ENCODE measurements around the gene TP73.

TP73 gene

GRCh38 chr1:3759164-3759563 lies 106.8 kb downstream of the TP73 start:
- in situ Hi-C loops (cut with MboI; ENCODE audit: low sequenced_read_pairs): no loop called here

DNA sequence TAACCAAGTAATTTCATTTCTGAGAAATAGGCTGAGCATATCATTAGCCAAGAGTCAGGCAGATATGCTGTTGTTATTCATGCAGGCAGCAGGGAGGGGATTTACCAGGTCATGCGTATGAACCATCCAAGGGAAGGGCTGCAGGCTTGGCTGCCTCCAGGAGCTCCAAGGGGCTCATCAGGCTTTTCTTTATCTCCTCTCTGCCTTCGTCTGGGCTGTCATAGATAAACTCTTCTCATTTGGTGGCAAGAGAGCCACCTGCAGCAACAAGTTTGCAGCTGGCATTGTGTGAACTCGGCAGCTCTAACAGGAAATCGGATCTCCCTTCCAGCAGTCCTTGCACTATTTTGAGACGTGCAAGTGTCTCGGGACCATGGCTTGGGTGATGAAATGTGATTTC lies 107.5 kb downstream of the TP73 start:
- in situ Hi-C loops (cut with MboI; ENCODE audit: low sequenced_read_pairs): no loop called here

- in situ Hi-C loops (cut with MboI; ENCODE audit: low sequenced_read_pairs): no loop called here
These were observed 109.1 kb downstream of the TP73 start for GRCh38 chr1:3761296-3762010.

DNA sequence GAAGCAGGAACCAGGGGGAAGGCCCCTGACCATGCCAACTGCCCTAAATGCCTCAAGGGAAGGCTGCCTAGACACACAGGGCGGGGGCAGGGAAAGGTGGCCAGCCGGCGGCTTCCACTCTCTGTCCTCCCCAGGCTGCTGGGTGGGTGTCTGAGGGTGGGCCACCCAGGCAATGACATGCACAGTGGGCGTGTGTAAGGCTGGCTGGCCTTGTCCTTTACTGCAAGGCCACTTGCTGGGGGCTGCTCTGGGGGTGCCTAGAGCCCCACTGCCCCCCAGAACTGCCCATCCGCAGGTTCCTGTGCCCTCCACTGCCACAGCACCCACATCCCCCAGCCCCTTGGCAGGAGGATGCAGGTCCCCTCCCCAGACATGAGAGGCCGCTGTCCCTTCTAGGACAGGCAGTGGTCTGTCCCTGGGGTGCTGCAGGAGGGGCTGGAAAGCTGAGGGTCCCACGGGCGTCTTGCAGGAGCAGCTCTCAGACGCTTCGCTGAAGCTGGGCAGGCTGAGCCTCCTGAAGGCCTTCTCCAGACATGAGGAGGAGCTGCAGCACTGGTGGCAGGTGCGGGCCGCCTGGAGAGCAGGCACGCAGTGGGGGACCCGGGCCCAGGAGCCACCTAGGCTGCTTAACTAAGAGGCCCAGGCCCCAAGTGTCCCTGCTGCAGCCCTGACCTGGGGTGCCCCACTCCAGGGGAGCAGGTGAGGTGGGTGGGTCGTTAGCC lies 110.0 kb downstream of the TP73 start:
- in situ Hi-C loops (cut with MboI; ENCODE audit: low sequenced_read_pairs): no loop called here

- in situ Hi-C loops (cut with MboI; ENCODE audit: low sequenced_read_pairs): no loop called here
These were observed 110.5 kb downstream of the TP73 start for GRCh38 chr1:3762873-3763228.

- in situ Hi-C loops (cut with MboI; ENCODE audit: low sequenced_read_pairs): no loop called here
These were observed 111.2 kb downstream of the TP73 start for GRCh38 chr1:3763351-3764125.

GRCh38 chr1:3767328-3767925 lies 115.1 kb downstream of the TP73 start:
- in situ Hi-C loops (cut with MboI; ENCODE audit: low sequenced_read_pairs): no loop called here

GRCh38 chr1:3768811-3769390 lies 116.6 kb downstream of the TP73 start:
- in situ Hi-C loops (cut with MboI; ENCODE audit: low sequenced_read_pairs): no loop called here

DNA sequence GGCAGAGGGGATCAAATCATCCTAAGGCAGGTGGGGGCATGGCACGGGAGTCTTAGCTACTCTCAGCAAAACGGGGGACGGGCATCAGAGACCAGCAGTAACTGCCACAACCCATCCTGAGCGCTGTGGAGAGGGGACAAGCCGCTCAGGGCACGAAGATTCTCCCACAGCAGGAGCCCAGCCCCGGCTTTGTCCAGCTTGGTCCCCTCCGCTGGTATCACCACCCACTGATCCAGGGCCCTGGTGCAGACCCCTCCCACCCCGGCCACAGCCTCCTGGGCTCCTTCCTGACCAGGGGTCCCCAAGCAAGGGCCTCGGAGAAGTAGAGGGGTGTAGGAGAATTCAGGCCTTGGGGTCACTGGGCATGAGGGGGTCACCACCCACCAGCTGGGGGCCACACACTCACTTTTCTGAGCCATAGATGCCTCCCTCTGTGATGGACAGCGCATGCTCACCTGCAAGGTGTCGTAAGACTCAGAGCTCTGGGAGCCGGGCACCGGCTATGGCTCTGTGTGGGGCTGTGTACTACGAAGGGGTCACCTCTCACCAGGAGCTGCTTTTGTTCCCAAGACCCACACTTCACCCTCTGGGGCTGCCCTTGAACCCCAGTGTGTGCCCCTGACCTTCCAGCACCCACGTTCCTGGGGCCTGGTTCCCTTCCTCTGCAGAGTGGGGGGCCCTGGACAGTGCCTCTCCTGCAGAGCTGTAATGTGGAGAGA lies 117.9 kb downstream of the TP73 start:
- in situ Hi-C loops (cut with MboI; ENCODE audit: low sequenced_read_pairs): no loop called here

- in situ Hi-C loops (cut with MboI; ENCODE audit: low sequenced_read_pairs): no loop called here
These were observed 119.1 kb downstream of the TP73 start for GRCh38 chr1:3771108-3772026.

DNA sequence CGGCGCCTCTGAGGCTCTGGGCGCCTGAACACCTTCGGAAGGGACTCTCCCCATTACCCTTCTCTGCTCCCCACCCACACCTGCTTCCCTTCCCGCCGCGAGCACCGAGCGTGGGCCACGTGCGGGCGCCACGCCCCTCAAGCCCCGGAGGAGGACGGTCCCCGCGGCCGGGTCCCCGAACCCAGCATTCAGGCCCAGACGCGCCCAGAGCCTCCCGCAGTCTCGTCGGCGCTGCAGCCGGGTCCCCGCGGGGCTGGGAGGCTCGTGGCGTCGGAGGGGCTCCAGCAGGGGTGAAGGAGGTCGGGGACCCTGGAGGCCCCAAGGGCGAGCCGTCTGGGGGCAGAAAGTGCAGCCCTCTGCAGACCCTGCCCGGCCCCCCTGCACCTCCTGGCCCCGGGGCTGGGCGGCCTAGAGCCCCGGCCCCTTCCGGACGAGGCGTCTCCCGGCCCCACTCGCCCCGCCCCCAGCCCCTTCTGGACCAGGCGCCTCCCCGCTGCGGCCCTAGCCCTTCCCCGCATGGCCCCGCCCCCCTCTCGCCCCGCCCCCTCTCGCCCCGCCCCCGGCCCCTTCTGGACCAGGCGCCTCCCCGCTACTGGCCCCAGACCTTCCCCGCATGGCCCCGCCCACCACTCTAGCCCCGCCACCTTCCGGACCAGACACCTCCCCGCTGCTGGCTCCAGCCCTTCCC lies 119.9 kb downstream of the TP73 start:
- in situ Hi-C loops (cut with MboI; ENCODE audit: low sequenced_read_pairs): no loop called here

DNA sequence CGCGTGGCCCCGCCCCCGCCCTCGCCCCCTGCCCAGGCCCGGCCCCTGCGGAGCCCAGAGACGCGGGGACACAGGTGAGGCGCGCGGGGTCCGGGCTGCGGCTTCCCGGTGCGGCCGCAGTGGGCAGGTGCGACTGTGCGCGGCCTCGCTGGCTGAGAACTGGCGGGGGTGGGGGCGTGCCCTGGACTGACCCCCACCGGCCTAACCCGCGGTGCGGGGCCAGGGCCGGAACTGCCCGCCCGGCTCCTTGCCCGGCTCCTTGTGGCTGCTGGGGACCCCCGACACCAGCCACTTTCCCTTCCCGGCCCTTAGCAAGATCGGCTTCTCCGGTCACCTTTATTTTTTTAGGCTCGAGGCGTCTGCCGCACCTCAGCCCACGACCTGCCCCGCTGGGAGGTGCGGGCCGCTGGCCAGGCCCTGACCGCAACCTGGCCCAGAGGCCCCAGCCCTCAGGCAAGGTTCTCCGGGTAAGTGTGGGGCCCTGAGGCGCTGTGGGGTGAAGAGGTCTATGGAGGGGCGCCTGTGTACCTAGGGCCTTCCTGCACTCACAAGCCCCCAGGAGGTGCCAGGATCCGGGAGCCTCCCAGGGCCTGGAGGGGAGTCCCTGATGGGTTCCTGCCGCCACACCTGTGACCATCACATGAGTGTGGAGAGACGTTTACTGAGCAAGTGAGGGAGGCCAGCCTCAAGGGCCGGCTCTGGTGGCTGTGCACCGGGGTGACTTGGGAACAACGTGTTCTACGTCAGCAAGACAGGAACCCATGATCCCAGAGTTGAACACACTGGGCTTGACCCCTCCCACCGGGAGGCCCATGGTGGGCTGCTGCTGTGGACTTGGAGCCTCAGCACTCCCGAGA lies 120.6 kb downstream of the TP73 start, which contains the start of gene SMIM1:
TSS of gene SMIM1 (plus strand) at position 35 of the 857 bp plus-strand sequence. CDS start 2,625 bp downstream, outside the sequence.
- in situ Hi-C loops (cut with MboI; ENCODE audit: low sequenced_read_pairs): no loop called here

DNA sequence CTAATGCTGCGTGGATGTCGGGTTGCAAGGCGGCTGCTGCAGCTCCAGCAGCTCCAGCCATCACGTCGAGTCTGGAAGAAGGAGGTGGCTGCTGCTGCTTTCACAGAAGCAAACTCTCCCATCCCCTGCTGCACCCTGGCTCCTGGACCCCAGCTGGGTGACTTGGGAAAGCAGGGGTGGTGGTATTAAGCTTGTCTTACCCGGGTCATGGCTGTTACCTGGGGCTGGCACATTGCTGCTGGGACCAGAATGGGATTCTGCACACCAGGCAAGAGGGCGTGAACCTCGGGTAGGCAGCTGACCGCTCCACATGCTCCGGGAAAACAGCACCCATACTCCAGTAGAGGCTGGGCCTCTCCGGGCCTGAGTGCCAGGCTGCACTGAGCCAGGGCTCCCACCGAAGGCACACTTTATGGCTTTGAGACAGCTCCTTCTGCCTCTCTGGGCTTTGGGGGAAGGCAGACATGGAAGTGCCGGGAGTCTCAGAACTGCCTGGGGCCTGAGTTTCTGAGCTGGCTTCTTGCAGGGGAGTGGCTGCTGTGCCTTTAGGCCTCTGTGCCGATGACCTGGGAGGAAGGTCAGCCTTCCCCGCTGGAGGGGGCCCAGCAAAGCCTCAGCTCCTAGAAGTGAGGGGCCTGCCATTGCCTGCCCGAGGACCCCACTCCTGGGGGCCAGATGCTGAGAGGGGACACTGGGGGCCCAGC lies 121.4 kb downstream of the TP73 start:
- in situ Hi-C loops (cut with MboI; ENCODE audit: low sequenced_read_pairs): no loop called here

- in situ Hi-C loops (cut with MboI; ENCODE audit: low sequenced_read_pairs): no loop called here
These were observed 122.1 kb downstream of the TP73 start for GRCh38 chr1:3774276-3774945.

GRCh38 chr1:3774946-3775489 lies 122.7 kb downstream of the TP73 start:
- in situ Hi-C loops (cut with MboI; ENCODE audit: low sequenced_read_pairs): no loop called here

DNA sequence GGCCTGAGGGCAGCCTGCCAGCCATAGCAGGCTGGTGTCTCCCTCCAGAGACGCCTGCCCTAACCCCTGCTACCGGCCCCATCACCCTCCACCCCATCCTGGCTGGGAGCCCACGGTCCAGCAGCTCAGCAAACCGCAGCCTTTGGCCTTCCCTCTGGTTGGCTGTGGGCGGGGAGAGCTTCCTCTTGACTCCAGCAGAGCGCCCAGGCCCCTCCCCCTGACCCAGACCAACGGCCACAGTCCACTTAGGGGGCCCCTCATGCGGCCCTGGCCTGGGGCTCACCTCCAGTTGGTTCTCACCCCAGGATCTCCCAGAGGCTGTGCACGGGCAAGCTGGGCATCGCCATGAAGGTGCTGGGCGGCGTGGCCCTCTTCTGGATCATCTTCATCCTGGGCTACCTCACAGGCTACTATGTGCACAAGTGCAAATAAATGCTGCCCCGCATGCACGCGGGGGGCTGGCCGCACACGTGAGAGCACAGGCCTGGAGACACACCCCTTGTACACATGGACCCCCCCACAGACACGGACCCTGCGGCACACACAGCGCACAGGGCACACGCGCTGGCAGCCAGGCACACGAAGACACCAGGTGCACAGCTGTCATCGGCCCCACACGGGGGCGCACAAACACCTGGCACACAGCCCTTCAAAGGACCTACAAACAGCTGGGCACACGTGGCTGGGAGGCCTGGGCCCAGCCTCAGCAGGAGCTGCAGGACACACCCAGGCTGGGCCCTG lies 123.3 kb downstream of the TP73 start:
- in situ Hi-C loops (cut with MboI; ENCODE audit: low sequenced_read_pairs): no loop called here
